GM13976 (cell line): ENCODE results near the gene XXYLT1.

Experiments used
- DNase-seq: peaks from one replicate; pipeline ENCODE4 v3.0.0; 2012; ENCODE audit warnings: low spot score
- in situ Hi-C: fragments of 300-500 bp; cut with MboI; formaldehyde crosslinking; loops from one replicate; pipeline ENCODE4 v1.12.0; 2022; ENCODE audit warnings: low sequenced_read_pairs, mixed read lengths, inconsistent platforms; ENCODE audit not compliant: unreplicated experiment
- TF ChIP-seq, protein P1 (sequence below): IDR thresholded peaks from 2 replicates; pipeline ENCODE4 v1.5.1; 2012; ENCODE audit warnings: borderline replicate concordance, mild to moderate bottlenecking; ENCODE audit not compliant: insufficient read depth; ENCODE audit errors: extremely low read depth, missing control alignments, control extremely low read depth

Gene XXYLT1

GRCh38 chr3:195248281-195248680 lies 22.7 kb downstream of the XXYLT1 start:
- DNase-seq = no peak
- TF ChIP-seq, protein P1, sequence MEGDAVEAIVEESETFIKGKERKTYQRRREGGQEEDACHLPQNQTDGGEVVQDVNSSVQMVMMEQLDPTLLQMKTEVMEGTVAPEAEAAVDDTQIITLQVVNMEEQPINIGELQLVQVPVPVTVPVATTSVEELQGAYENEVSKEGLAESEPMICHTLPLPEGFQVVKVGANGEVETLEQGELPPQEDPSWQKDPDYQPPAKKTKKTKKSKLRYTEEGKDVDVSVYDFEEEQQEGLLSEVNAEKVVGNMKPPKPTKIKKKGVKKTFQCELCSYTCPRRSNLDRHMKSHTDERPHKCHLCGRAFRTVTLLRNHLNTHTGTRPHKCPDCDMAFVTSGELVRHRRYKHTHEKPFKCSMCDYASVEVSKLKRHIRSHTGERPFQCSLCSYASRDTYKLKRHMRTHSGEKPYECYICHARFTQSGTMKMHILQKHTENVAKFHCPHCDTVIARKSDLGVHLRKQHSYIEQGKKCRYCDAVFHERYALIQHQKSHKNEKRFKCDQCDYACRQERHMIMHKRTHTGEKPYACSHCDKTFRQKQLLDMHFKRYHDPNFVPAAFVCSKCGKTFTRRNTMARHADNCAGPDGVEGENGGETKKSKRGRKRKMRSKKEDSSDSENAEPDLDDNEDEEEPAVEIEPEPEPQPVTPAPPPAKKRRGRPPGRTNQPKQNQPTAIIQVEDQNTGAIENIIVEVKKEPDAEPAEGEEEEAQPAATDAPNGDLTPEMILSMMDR = no peak
- in situ Hi-C loops = no loop called here

GRCh38 chr3:195247863-195248189 lies 23.1 kb downstream of the XXYLT1 start:
- TF ChIP-seq, protein P1 = no peak
- in situ Hi-C loops = no loop called here
- DNase-seq = no peak

- in situ Hi-C loops = no loop called here
- TF ChIP-seq, protein P1 = no peak
- no peak for DNase-seq
Measured at GRCh38 chr3:195247086-195247862, 23.7 kb downstream of the XXYLT1 start.

GRCh38 chr3:195246581-195246995 lies 24.4 kb downstream of the XXYLT1 start:
- no peak for DNase-seq

DNA sequence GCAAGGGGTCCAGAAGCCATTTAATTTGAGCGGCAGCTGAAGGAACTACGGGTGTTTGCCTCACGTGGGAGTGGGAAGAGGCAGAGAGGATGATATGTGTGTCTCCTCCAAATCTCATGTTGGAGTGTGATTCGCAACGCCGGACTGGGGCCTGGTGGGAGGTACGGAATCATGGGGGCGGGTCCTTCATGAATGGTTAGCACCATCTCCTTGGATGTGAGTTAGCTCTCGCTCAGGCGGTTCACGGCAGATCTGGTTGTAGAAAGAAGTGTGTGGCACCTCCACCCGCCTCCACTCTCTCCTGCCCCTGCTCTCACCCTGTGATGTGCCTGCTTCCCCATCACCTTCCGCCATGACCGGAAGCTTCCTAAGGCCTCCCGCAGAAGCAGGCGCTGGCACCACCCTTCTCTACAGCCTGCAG lies 25.4 kb downstream of the XXYLT1 start:
- TF ChIP-seq, protein P1 = no peak
- in situ Hi-C loops = no loop called here
- DNase-seq = no peak

More at GRCh38 chr3:195246581-195246995, 24.4 kb downstream of the XXYLT1 start:
- in situ Hi-C loops = no loop called here
- TF ChIP-seq, protein P1 = no peak

GRCh38 chr3:195241592-195242355 lies 29.2 kb downstream of the XXYLT1 start:
- no peak for DNase-seq
- TF ChIP-seq, protein P1 = no peak
- in situ Hi-C loops = no loop called here
